Sigmoid colon (tissue), 7 donors: ENCODE measurements around the gene C17orf100. TPM values are rescaled to one million over a fixed set of nuclear protein-coding genes. Genes with fewer than 3 reads are reported as not detected.

Experiments
- DNase-seq: peaks from one replicate; pipeline ENCODE4 v3.0.0-alpha.2; 2019
- H3K27ac ChIP-seq, 4 donors: fragments of 200-600 bp; sonication (generic); one replicate each; pipeline ENCODE4 v1.5.1; 2016 to 2019; ENCODE audit warnings: mild to moderate bottlenecking in 1 of 4
- H3K27me3 ChIP-seq, 3 donors: fragments of 200-600 bp; sonication (generic); one replicate each; pipeline ENCODE4 v1.5.1; 2019; ENCODE audit warnings: mild to moderate bottlenecking in 1 of 3
- H3K36me3 ChIP-seq, 4 donors: fragments of 200-600 bp; sonication (generic); one replicate each; pipeline ENCODE4 v1.5.1; 2016 to 2019
- H3K4me1 ChIP-seq, 4 donors: fragments of 200-600 bp; sonication (generic); one replicate each; pipeline ENCODE4 v1.5.1; 2017 to 2019
- H3K4me3 ChIP-seq, 4 donors: fragments of 200-600 bp; sonication (generic); one replicate each; pipeline ENCODE4 v1.5.1; 2017 to 2019; ENCODE audit warnings: mild to moderate bottlenecking in 2 of 4, moderate library complexity in 1 of 4
- H3K9me3 ChIP-seq, 4 donors: fragments of 200-600 bp in 3 of 4; sonication (generic) in 3 of 4; one replicate each; pipeline versions ENCODE4 v1.5.1 to v1.6.1; 2013 to 2019
- EP300 ChIP-seq, 4 donors: sonication (generic); formaldehyde crosslinking; IDR thresholded peaks; one replicate each; pipeline ENCODE4 v1.6.1; 2017; ENCODE audit warnings: antibody characterized with exemption in 4 of 4
- POLR2A ChIP-seq, 2 donors: fragments of 450-650 bp; IDR thresholded peaks; one replicate each; pipeline ENCODE4 v1.6.1; 2016; ENCODE audit warnings: antibody characterized with exemption in 2 of 2, mild to moderate bottlenecking in 2 of 2, moderate library complexity in 2 of 2
- POLR2AphosphoS5 ChIP-seq, 4 donors: sonication (generic); formaldehyde crosslinking; IDR thresholded peaks; one replicate each; pipeline ENCODE4 v1.6.1; 2017; ENCODE audit warnings: antibody characterized with exemption in 4 of 4
- WGBS, 2 donors: extraction: QIAGEN DNeasy Blood & Tissue Kit; methylation state at CpG; one replicate each; pipeline ENCODE4 v1.1.7; 2013; 5-methylcytosine and 5-hydroxymethylcytosine counted together
- intact Hi-C: fragments of 100-400 bp; cut with DNase I; formaldehyde crosslinking; loops from one replicate; pipeline ENCODE4 v1.15.1; 2023
- polyA plus RNA-seq, 3 donors: library from polyadenylated mRNA; stranded (reverse); fragments of 200-250 nt; gene quantifications; one replicate each; pipeline ENCODE4 v1.2.3, GENCODE V29; 2013
- total RNA-seq, 4 donors: library from RNA; depleted of rRNA; stranded (reverse); fragments of >200 nt; gene quantifications; one replicate each; pipeline ENCODE4 v1.1.0, GENCODE V29; 2016
- TF ChIP-seq, protein P1 (sequence below), 4 experiments: fragments of 450-650 bp in 3 of 4; fragments of 200-600 bp in 1 of 4; IDR thresholded peaks; one replicate each; pipeline ENCODE4 v1.5.1; 2016 to 2019; ENCODE audit warnings: antibody characterized with exemption in 4 of 4, mild to moderate bottlenecking in 3 of 4, moderate library complexity in 2 of 4
- donor health status: healthy with polysubstance abuse.
- donor health status: Bipolar disorder and iron deficiency.
- donor health status: healthy.

C17orf100 gene
- total and polyA plus RNA-seq, 7 donors = 0.81 to 4.2 (median 2.1) TPM

DNA sequence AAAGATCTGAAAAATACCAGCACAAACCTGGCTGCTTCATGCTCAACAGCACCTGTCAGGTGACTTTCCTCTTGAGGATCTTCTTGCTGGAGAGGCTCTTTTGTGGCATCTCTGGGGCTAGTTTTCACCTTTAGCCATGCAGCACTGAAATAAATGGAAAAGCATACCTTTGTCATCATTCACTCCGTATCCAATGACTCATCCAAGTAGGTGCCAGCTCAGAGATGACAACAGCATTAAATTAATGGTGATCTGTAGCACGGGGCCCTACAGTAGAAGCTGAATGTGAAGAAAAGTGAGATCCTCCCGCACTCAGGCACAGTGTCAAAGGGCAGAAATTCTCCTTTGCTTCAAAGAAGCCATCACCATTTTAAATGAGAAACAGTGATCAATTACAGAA, 43.2 kb upstream of the C17orf100 start:
- H3K4me1 ChIP-seq = no peaks in the 10 kb centered on the region
- intact Hi-C loops = no loop called here
- no peaks in the 10 kb centered on the region for H3K9me3 ChIP-seq
- no peak overlapping the region for H3K4me3 ChIP-seq
- H3K27ac ChIP-seq = no peak overlapping the region
- TF ChIP-seq, protein P1, sequence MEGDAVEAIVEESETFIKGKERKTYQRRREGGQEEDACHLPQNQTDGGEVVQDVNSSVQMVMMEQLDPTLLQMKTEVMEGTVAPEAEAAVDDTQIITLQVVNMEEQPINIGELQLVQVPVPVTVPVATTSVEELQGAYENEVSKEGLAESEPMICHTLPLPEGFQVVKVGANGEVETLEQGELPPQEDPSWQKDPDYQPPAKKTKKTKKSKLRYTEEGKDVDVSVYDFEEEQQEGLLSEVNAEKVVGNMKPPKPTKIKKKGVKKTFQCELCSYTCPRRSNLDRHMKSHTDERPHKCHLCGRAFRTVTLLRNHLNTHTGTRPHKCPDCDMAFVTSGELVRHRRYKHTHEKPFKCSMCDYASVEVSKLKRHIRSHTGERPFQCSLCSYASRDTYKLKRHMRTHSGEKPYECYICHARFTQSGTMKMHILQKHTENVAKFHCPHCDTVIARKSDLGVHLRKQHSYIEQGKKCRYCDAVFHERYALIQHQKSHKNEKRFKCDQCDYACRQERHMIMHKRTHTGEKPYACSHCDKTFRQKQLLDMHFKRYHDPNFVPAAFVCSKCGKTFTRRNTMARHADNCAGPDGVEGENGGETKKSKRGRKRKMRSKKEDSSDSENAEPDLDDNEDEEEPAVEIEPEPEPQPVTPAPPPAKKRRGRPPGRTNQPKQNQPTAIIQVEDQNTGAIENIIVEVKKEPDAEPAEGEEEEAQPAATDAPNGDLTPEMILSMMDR (IDR thresholded peaks at IDR 0.05) = no peak
- TF ChIP-seq POLR2A (IDR thresholded peaks at IDR 0.05) = no peak
- TF ChIP-seq POLR2AphosphoS5 (IDR thresholded peaks at IDR 0.05) = no peak
- no peak for TF ChIP-seq EP300 (IDR thresholded peaks at IDR 0.05)
- WGBS, 2 donors = 90 to 95% methylated on average over 3 of the region's 3 CpGs
- H3K36me3 ChIP-seq = peaks cover 0 to 78% (median 28%) of the 10 kb centered on the region in 4 donors
- H3K27me3 ChIP-seq = no peaks in the 10 kb centered on the region
- no peak for DNase-seq

DNA sequence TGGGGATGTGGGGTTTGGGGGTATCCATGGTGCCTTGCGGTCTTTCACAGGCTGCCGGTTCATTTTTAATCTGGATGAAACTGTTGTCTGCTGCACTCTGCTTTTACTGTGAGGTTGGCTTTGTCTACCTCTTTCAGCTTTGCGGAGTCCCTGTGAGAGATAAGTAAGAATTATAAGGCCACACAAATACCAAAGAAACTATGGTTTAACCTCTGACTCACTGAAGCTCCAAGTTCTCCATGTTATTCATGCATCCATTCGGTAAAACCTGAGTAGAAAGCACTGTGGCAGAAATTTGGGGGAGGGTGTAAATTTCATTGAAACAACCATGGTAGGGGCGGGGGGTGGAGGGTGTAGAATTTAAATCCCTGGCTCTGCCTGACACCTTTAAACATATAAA, 41.6 kb upstream of the C17orf100 start:
- Histone ChIP-seq H3K27me3 (no peaks in the 10 kb centered on the region), H3K9me3 (no peaks in the 10 kb centered on the region), H3K27ac (no peak overlapping the region), H3K4me3 (no peak overlapping the region), H3K36me3 (peaks cover 0 to 86% (median 28%) of the 10 kb centered on the region in 4 donors), H3K4me1 (no peaks in the 10 kb centered on the region)
- 99% methylated on average over 5 of the region's 5 CpGs for WGBS, 2 donors
- intact Hi-C loops = no loop called here
- DNase-seq = no peak
- TF ChIP-seq POLR2A (IDR thresholded peaks at IDR 0.05) = no peak
- TF ChIP-seq, protein P1 (IDR thresholded peaks at IDR 0.05) = no peak
- TF ChIP-seq EP300 (IDR thresholded peaks at IDR 0.05) = no peak
- no peak for TF ChIP-seq POLR2AphosphoS5 (IDR thresholded peaks at IDR 0.05)

DNA sequence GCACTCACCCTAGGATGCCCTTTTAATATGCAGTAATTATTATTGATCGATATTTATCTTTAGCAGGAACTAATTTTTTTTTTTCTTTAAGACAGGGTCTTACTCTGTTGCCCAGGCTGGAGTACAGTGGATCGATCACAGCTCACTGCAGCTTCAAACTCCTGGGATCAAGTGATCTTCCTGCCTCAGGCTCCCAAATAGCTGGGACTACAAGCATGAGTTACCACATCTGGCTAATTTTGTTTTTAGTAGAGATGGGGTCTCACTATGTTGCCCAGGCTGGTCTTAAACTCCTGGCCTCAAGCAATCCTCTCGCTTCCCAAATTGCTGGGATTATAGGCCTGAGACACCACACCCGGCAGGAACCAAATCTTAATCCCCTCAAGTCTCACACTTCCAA, 40.3 kb upstream of the C17orf100 start:
- DNase-seq = no peak
- Histone ChIP-seq H3K27me3 (no peaks in the 10 kb centered on the region), H3K36me3 (peaks cover 0 to 85% (median 26%) of the 10 kb centered on the region in 4 donors), H3K4me3 (no peak overlapping the region), H3K9me3 (no peaks in the 10 kb centered on the region), H3K27ac (no peak overlapping the region), H3K4me1 (no peaks in the 10 kb centered on the region)
- TF ChIP-seq POLR2AphosphoS5 (IDR thresholded peaks at IDR 0.05) (no peak), EP300 (IDR thresholded peaks at IDR 0.05) (no peak), POLR2A (IDR thresholded peaks at IDR 0.05) (no peak)
- TF ChIP-seq, protein P1 (IDR thresholded peaks at IDR 0.05) = no peak
- intact Hi-C loops = no loop called here
- WGBS, 2 donors = 96% methylated on average over 4 of the region's 4 CpGs

DNA sequence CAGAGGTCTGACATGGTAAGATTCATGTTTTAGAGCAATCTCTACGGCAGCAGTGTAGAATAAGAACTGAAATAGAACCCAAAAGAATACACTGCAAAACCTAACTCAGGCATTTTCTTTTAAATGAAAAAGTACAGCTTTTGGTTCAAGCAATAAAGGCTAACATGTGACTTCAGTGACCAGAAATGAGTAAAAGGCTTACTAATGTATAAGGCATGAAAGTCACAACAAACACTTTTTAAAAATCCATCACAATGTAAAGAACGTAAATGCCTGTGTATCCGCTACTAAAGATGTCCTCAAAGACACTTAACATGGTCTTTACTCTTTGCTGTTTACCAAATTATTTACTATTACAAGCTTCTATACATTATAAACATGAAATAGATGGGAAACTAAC, 27.6 kb upstream of the C17orf100 start:
- Histone ChIP-seq H3K36me3 (peaks cover 0 to 75% (median 12%) of the 10 kb centered on the region in 4 donors), H3K27me3 (no peaks in the 10 kb centered on the region), H3K4me1 (no peaks in the 10 kb centered on the region), H3K4me3 (no peak overlapping the region), H3K9me3 (no peaks in the 10 kb centered on the region), H3K27ac (no peak overlapping the region)
- TF ChIP-seq, protein P1 (IDR thresholded peaks at IDR 0.05) = no peak
- no peak for TF ChIP-seq POLR2AphosphoS5 (IDR thresholded peaks at IDR 0.05)
- WGBS, 2 donors = 96% methylated on average over 3 of the region's 3 CpGs
- DNase-seq = no peak
- intact Hi-C loops = no loop called here

DNA sequence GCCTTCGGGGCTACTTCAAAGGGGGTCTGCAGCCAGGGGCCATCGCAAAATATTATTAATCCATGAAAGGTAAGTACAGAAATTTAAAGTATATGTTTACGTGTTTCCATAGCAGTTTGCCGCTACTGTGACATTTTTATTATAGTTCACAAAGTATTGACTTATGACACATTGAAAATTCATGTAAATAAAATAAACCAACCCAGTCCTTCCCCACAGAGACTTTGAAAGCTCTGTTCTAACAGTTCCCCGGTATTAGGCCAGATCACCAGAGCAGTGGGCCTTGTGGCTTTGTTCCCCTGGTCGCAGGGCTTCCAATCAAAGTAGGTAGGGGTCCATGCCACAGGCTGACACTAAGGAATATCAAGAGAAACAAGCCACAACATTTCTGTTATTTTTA, 24.9 kb upstream of the C17orf100 start:
- no peak for DNase-seq
- 80 to 82% methylated on average over 6 of the region's 6 CpGs for WGBS, 2 donors
- intact Hi-C loops = no loop called here
- Histone ChIP-seq H3K9me3 (no peaks in the 10 kb centered on the region), H3K27me3 (no peaks in the 10 kb centered on the region), H3K27ac (no peak overlapping the region), H3K4me3 (no peak overlapping the region), H3K4me1 (no peaks in the 10 kb centered on the region), H3K36me3 (peaks cover 0 to 66% (median 11%) of the 10 kb centered on the region in 4 donors)
- no peak for TF ChIP-seq EP300 (IDR thresholded peaks at IDR 0.05)
- no peak for TF ChIP-seq POLR2A (IDR thresholded peaks at IDR 0.05)
- no peak for TF ChIP-seq POLR2AphosphoS5 (IDR thresholded peaks at IDR 0.05)
- TF ChIP-seq, protein P1 (IDR thresholded peaks at IDR 0.05) = no peak
